ENCODE data around the gene NFKBIE. TPM values are rescaled to one million over a fixed set of nuclear protein-coding genes. Genes with fewer than 3 reads are reported as not detected.
A peak's percentile ranks its signal among the peaks of the same experiment; 100 is the strongest.

Gene NFKBIE
- total and polyA plus RNA-seq, 2 of the 13 experiments (the other 11 are each of a cell fraction or from before 2014, with no cell fraction given): 6.7 to 14.5 TPM

GRCh38 chr6:44257025-44257752 lies 8.2 kb downstream of the NFKBIE start, which contains the start of gene SLC35B2 (continued):
- TF ChIP-seq, protein P1, sequence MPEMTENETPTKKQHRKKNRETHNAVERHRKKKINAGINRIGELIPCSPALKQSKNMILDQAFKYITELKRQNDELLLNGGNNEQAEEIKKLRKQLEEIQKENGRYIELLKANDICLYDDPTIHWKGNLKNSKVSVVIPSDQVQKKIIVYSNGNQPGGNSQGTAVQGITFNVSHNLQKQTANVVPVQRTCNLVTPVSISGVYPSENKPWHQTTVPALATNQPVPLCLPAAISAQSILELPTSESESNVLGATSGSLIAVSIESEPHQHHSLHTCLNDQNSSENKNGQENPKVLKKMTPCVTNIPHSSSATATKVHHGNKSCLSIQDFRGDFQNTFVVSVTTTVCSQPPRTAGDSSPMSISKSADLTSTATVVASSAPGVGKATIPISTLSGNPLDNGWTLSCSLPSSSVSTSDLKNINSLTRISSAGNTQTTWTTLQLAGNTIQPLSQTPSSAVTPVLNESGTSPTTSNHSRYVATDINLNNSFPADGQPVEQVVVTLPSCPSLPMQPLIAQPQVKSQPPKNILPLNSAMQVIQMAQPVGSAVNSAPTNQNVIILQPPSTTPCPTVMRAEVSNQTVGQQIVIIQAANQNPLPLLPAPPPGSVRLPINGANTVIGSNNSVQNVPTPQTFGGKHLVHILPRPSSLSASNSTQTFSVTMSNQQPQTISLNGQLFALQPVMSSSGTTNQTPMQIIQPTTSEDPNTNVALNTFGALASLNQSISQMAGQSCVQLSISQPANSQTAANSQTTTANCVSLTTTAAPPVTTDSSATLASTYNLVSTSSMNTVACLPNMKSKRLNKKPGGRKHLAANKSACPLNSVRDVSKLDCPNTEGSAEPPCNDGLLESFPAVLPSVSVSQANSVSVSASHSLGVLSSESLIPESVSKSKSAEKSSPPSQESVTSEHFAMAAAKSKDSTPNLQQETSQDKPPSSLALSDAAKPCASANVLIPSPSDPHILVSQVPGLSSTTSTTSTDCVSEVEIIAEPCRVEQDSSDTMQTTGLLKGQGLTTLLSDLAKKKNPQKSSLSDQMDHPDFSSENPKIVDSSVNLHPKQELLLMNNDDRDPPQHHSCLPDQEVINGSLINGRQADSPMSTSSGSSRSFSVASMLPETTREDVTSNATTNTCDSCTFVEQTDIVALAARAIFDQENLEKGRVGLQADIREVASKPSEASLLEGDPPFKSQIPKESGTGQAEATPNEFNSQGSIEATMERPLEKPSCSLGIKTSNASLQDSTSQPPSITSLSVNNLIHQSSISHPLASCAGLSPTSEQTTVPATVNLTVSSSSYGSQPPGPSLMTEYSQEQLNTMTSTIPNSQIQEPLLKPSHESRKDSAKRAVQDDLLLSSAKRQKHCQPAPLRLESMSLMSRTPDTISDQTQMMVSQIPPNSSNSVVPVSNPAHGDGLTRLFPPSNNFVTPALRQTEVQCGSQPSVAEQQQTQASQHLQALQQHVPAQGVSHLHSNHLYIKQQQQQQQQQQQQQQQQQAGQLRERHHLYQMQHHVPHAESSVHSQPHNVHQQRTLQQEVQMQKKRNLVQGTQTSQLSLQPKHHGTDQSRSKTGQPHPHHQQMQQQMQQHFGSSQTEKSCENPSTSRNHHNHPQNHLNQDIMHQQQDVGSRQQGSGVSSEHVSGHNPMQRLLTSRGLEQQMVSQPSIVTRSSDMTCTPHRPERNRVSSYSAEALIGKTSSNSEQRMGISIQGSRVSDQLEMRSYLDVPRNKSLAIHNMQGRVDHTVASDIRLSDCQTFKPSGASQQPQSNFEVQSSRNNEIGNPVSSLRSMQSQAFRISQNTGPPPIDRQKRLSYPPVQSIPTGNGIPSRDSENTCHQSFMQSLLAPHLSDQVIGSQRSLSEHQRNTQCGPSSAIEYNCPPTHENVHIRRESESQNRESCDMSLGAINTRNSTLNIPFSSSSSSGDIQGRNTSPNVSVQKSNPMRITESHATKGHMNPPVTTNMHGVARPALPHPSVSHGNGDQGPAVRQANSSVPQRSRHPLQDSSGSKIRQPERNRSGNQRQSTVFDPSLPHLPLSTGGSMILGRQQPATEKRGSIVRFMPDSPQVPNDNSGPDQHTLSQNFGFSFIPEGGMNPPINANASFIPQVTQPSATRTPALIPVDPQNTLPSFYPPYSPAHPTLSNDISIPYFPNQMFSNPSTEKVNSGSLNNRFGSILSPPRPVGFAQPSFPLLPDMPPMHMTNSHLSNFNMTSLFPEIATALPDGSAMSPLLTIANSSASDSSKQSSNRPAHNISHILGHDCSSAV (CRISPR knock-in tag; IDR thresholded peaks at IDR 0.05; ENCODE audit: borderline replicate concordance): no peak
- TF ChIP-seq, protein P2, sequence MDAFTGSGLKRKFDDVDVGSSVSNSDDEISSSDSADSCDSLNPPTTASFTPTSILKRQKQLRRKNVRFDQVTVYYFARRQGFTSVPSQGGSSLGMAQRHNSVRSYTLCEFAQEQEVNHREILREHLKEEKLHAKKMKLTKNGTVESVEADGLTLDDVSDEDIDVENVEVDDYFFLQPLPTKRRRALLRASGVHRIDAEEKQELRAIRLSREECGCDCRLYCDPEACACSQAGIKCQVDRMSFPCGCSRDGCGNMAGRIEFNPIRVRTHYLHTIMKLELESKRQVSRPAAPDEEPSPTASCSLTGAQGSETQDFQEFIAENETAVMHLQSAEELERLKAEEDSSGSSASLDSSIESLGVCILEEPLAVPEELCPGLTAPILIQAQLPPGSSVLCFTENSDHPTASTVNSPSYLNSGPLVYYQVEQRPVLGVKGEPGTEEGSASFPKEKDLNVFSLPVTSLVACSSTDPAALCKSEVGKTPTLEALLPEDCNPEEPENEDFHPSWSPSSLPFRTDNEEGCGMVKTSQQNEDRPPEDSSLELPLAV (CRISPR knock-in tag; conservative IDR thresholded peaks at IDR 0.05; ENCODE audit: low read depth): peak; percentile 92; the same call in 1 of the 2 replicates
- peak; percentile 71; the same call in 1 of the 2 replicates for TF ChIP-seq ESRRA (CRISPR knock-in tag; IDR thresholded peaks at IDR 0.05; ENCODE audit: low read depth)
- TF ChIP-seq MEIS2 (CRISPR knock-in tag; IDR thresholded peaks at IDR 0.05): no peak; the same call in 1 of the 2 replicates
- TF ChIP-seq TRAFD1 (CRISPR knock-in tag; IDR thresholded peaks at IDR 0.05; ENCODE audit: borderline replicate concordance): no peak
- TF ChIP-seq ATF7 (IDR thresholded peaks at IDR 0.05): no peak
- no peak; the same call in 1 of the 2 replicates for TF ChIP-seq ATF7 (CRISPR knock-in tag; IDR thresholded peaks at IDR 0.05)
- TF ChIP-seq ZNF234 (CRISPR knock-in tag; conservative IDR thresholded peaks at IDR 0.05): peak; percentile 98
- peak; percentile 59; the same call in 1 of the 2 replicates for TF ChIP-seq POLR2AphosphoS5 (IDR thresholded peaks at IDR 0.05; ENCODE audit: low read depth, low read length)
- no peak for TF ChIP-seq ZNF629 (CRISPR knock-in tag; conservative IDR thresholded peaks at IDR 0.05)
- peak; percentile 93 for TF ChIP-seq KDM2A (CRISPR knock-in tag; IDR thresholded peaks at IDR 0.05; ENCODE audit: borderline replicate concordance, low read depth)
- TF ChIP-seq SP2 (CRISPR knock-in tag; IDR thresholded peaks at IDR 0.05): peak; percentile 40; the same call in 1 of the 2 replicates
- peak; percentile 60; the same call in 1 of the 2 replicates for TF ChIP-seq AFF4 (CRISPR knock-in tag; IDR thresholded peaks at IDR 0.05)

Measured in HepG2 (cell line).